Activated CD4-positive, alpha-beta T cell treated with anti-CD3 and anti-CD28 coated beads, Interleukin-2, amount 10 ng/mL, durations not matched to agents 7 days and 5 days (primary cell): Measurements from ENCODE around the gene KANK2. TPM values are rescaled to one million over a fixed set of nuclear protein-coding genes. Genes with fewer than 3 reads are reported as not detected.
"Not testable (repeated sequence)": the region's sequence is repeated elsewhere in the genome, so short reads cannot be mapped to it uniquely, and the experiment has no call there.

Experiments
- CTCF ChIA-PET: fragments of 350-600 bp; sonication (Branson Sonifier 250); formaldehyde crosslinking; loops from one replicate; lab custom pipeline; 2021; ENCODE audit warnings: antibody characterized with exemption; lab: Charles Lee
- POLR2A ChIA-PET: fragments of 350-600 bp; sonication (Branson Sonifier 250); formaldehyde crosslinking; loops from one replicate; lab custom pipeline; 2021; ENCODE audit warnings: antibody characterized with exemption; lab: Charles Lee
- DNase-seq: peaks from one replicate; pipeline ENCODE4 v3.0.0-alpha.2; 2020
- H3K27ac Mint-ChIP-seq: one replicate; pipeline ENCODE4 v1.8.0; 2021; ENCODE audit warnings: mild to moderate bottlenecking, moderate library complexity, mixed read lengths
- H3K27me3 Mint-ChIP-seq: one replicate; pipeline ENCODE4 v1.8.0; 2021; ENCODE audit warnings: mixed read lengths
- H3K36me3 Mint-ChIP-seq: one replicate; pipeline ENCODE4 v1.8.0; 2021; ENCODE audit warnings: low read depth, mixed read lengths
- H3K4me1 Mint-ChIP-seq: one replicate; pipeline ENCODE4 v1.8.0; 2021; ENCODE audit warnings: mixed read lengths
- H3K4me3 Mint-ChIP-seq: one replicate; pipeline ENCODE4 v1.8.0; 2021; ENCODE audit warnings: mild to moderate bottlenecking, moderate library complexity, mixed read lengths
- H3K9me3 Mint-ChIP-seq: one replicate; pipeline ENCODE4 v1.8.0; 2021; ENCODE audit warnings: mixed read lengths
- total RNA-seq, 2 experiments: library from RNA; stranded (reverse); gene quantifications; one replicate each; pipeline ENCODE4 v1.2.3, GENCODE V29; 2021

KANK2 gene
- total RNA-seq, 2 experiments from 2014 or later: 2.0 to 2.6 TPM

- ChIA-PET CTCF (no interaction called here), POLR2A (no interaction called here)
- Mint-ChIP-seq H3K4me3 (no peak overlapping the region), H3K4me1 (peaks cover 7% of the 10 kb centered on the region), H3K27ac (no peak overlapping the region), H3K9me3 (no peaks in the 10 kb centered on the region), H3K27me3 (peaks cover 3% of the 10 kb centered on the region), H3K36me3 (no peaks in the 10 kb centered on the region)
- DNase-seq: no peak
Measured at GRCh38 chr19:11190501-11190900, 6.8 kb downstream of the KANK2 start.

- Mint-ChIP-seq H3K4me3 (no peak overlapping the region), H3K36me3 (no peaks in the 10 kb centered on the region), H3K27ac (no peak overlapping the region), H3K4me1 (no peaks in the 10 kb centered on the region), H3K9me3 (no peaks in the 10 kb centered on the region), H3K27me3 (peaks cover 7% of the 10 kb centered on the region)
- POLR2A ChIA-PET: no interaction called here
- CTCF ChIA-PET: no interaction called here
- DNase-seq: no peak
Measured at GRCh38 chr19:11187441-11187840, 9.9 kb downstream of the KANK2 start.

- DNase-seq: no peak
- H3K4me3 Mint-ChIP-seq: no peak overlapping the region
- CTCF ChIA-PET: interaction anchor here (1.1 to 1.4 kb wide), 2 partner anchors 14 to 57 kb away, joined by 3 to 4 read pairs; no protein-coding TSS in a partner anchor
- no peaks in the 10 kb centered on the region for H3K36me3 Mint-ChIP-seq
- POLR2A ChIA-PET: no interaction called here
- no peak overlapping the region for H3K27ac Mint-ChIP-seq
- peaks cover 1% of the 10 kb centered on the region for H3K4me1 Mint-ChIP-seq
- peaks cover 13% of the 10 kb centered on the region for H3K27me3 Mint-ChIP-seq
- no peaks in the 10 kb centered on the region for H3K9me3 Mint-ChIP-seq
Measured at GRCh38 chr19:11182994-11183393, 14.4 kb downstream of the KANK2 start.

- H3K27me3 Mint-ChIP-seq: peaks cover 11% of the 10 kb centered on the region
- no peak overlapping the region for H3K4me3 Mint-ChIP-seq
- ChIA-PET CTCF (no interaction called here), POLR2A (no interaction called here)
- no peaks in the 10 kb centered on the region for H3K9me3 Mint-ChIP-seq
- peaks cover 1% of the 10 kb centered on the region for H3K4me1 Mint-ChIP-seq
- no peak overlapping the region for H3K27ac Mint-ChIP-seq
- no peak for DNase-seq
- H3K36me3 Mint-ChIP-seq: no peaks in the 10 kb centered on the region
Measured at GRCh38 chr19:11181488-11181887, 15.9 kb downstream of the KANK2 start.

GRCh38 chr19:11180975-11181374, 16.4 kb downstream of the KANK2 start:
- H3K4me1 Mint-ChIP-seq, H3K9me3 Mint-ChIP-seq, H3K36me3 Mint-ChIP-seq, DNase-seq, H3K27ac Mint-ChIP-seq, H3K4me3 Mint-ChIP-seq, POLR2A ChIA-PET, CTCF ChIA-PET: not testable (repeated sequence)
- peaks cover 11% of the 10 kb centered on the region for H3K27me3 Mint-ChIP-seq

- peak overlapping the region; percentile 60 for H3K27ac Mint-ChIP-seq
- CTCF ChIA-PET: no interaction called here
- H3K4me3 Mint-ChIP-seq: no peak overlapping the region
- peaks cover 1% of the 10 kb centered on the region for H3K4me1 Mint-ChIP-seq
- H3K9me3 Mint-ChIP-seq: no peaks in the 10 kb centered on the region
- DNase-seq: no peak
- H3K27me3 Mint-ChIP-seq: peaks cover 11% of the 10 kb centered on the region
- no peaks in the 10 kb centered on the region for H3K36me3 Mint-ChIP-seq
- POLR2A ChIA-PET: no interaction called here
Measured at GRCh38 chr19:11180346-11180745, 17.0 kb downstream of the KANK2 start.

- ChIA-PET CTCF (no interaction called here), POLR2A (no interaction called here)
- no peaks in the 10 kb centered on the region for H3K9me3 Mint-ChIP-seq
- H3K27me3 Mint-ChIP-seq: peaks cover 11% of the 10 kb centered on the region
- DNase-seq: no peak
- H3K27ac Mint-ChIP-seq: no peak overlapping the region
- H3K4me1 Mint-ChIP-seq: peaks cover 1% of the 10 kb centered on the region
- no peak overlapping the region for H3K4me3 Mint-ChIP-seq
- H3K36me3 Mint-ChIP-seq: no peaks in the 10 kb centered on the region
Measured at GRCh38 chr19:11179716-11180297, 17.5 kb downstream of the KANK2 start.

- DNase-seq, H3K36me3 Mint-ChIP-seq, H3K4me1 Mint-ChIP-seq, H3K9me3 Mint-ChIP-seq, H3K4me3 Mint-ChIP-seq, POLR2A ChIA-PET, H3K27ac Mint-ChIP-seq, CTCF ChIA-PET: not testable (repeated sequence)
- H3K27me3 Mint-ChIP-seq: peaks cover 11% of the 10 kb centered on the region
Measured at GRCh38 chr19:11179145-11179465, 18.2 kb downstream of the KANK2 start.

GRCh38 chr19:11177592-11177991, 19.8 kb downstream of the KANK2 start:
- Mint-ChIP-seq H3K27ac (no peak overlapping the region), H3K4me3 (no peak overlapping the region), H3K9me3 (no peaks in the 10 kb centered on the region), H3K36me3 (no peaks in the 10 kb centered on the region), H3K4me1 (peaks cover 1% of the 10 kb centered on the region), H3K27me3 (peaks cover 6% of the 10 kb centered on the region)
- CTCF ChIA-PET: interaction anchor here (0.6 to 1.6 kb wide), 3 partner anchors 11 to 1332 kb away, joined by 4 read pairs; no protein-coding TSS in a partner anchor
- POLR2A ChIA-PET: no interaction called here
- DNase-seq: no peak

GRCh38 chr19:11176466-11177193, 20.7 kb downstream of the KANK2 start:
- no peak for DNase-seq
- ChIA-PET CTCF (interaction anchor here (0.7 to 1.6 kb wide), 2 partner anchors 20 to 197 kb away, joined by 3 to 4 read pairs; no protein-coding TSS in a partner anchor), POLR2A (no interaction called here)
- H3K9me3 Mint-ChIP-seq: no peaks in the 10 kb centered on the region
- H3K27me3 Mint-ChIP-seq: peaks cover 5% of the 10 kb centered on the region
- peaks cover 1% of the 10 kb centered on the region for H3K4me1 Mint-ChIP-seq
- H3K36me3 Mint-ChIP-seq: no peaks in the 10 kb centered on the region
- no peak overlapping the region for H3K27ac Mint-ChIP-seq
- H3K4me3 Mint-ChIP-seq: no peak overlapping the region

- DNase-seq: no peak
- no peaks in the 10 kb centered on the region for H3K36me3 Mint-ChIP-seq
- CTCF ChIA-PET: no interaction called here
- H3K27me3 Mint-ChIP-seq: no peaks in the 10 kb centered on the region
- no peaks in the 10 kb centered on the region for H3K9me3 Mint-ChIP-seq
- H3K4me1 Mint-ChIP-seq: peaks cover 1% of the 10 kb centered on the region
- no peak overlapping the region for H3K4me3 Mint-ChIP-seq
- POLR2A ChIA-PET: no interaction called here
- H3K27ac Mint-ChIP-seq: no peak overlapping the region
Measured at GRCh38 chr19:11175920-11176319, 21.4 kb downstream of the KANK2 start.

- Mint-ChIP-seq H3K36me3 (no peaks in the 10 kb centered on the region), H3K9me3 (no peaks in the 10 kb centered on the region), H3K4me3 (no peak overlapping the region), H3K27me3 (no peaks in the 10 kb centered on the region), H3K27ac (no peak overlapping the region), H3K4me1 (no peaks in the 10 kb centered on the region)
- ChIA-PET CTCF (interaction anchor here (1.3 kb wide), 1 partner anchor 11 kb away, joined by 3 read pairs; no protein-coding TSS in a partner anchor), POLR2A (no interaction called here)
- no peak for DNase-seq
Measured at GRCh38 chr19:11174336-11174735, 23.0 kb downstream of the KANK2 start.

- DNase-seq: no peak
- Mint-ChIP-seq H3K9me3 (no peaks in the 10 kb centered on the region), H3K4me1 (no peaks in the 10 kb centered on the region), H3K4me3 (no peak overlapping the region), H3K36me3 (no peaks in the 10 kb centered on the region), H3K27me3 (no peaks in the 10 kb centered on the region), H3K27ac (no peak overlapping the region)
- ChIA-PET CTCF (no interaction called here), POLR2A (no interaction called here)
Measured at GRCh38 chr19:11173516-11174155, 23.7 kb downstream of the KANK2 start.
